Common myeloid progenitor, CD34-positive (primary cell): ENCODE measurements around the gene ELF1.
"Not testable (repeated sequence)": the region's sequence is repeated elsewhere in the genome, so short reads cannot be mapped to it uniquely, and the experiment has no call there.

Experiments
- CTCF ChIA-PET: fragments of 350-600 bp; sonication (Branson Sonifier 250); formaldehyde crosslinking; loops from one replicate; lab custom pipeline; 2021; ENCODE audit warnings: antibody characterized with exemption; lab: Charles Lee
- POLR2A ChIA-PET: fragments of 350-600 bp; sonication (Branson Sonifier 250); formaldehyde crosslinking; loops from one replicate; lab custom pipeline; 2021; ENCODE audit warnings: antibody characterized with exemption; lab: Charles Lee
- DNase-seq, 3 donors: peaks; one replicate each; pipeline versions ENCODE4 v3.0.0 to v3.0.0-alpha.2; 2013
- H3K27ac ChIP-seq, 2 experiments: 1 replicate in 1 of 2; 2 replicates in 1 of 2; pipeline ENCODE4 v1.7.0; 2013; ENCODE audit warnings: inconsistent platforms in 2 of 2, low read length in 2 of 2, mild to moderate bottlenecking in 2 of 2, low read depth in 1 of 2, moderate library complexity in 1 of 2; ENCODE audit not compliant: severe bottlenecking in 2 of 2, insufficient read depth in 1 of 2, poor library complexity in 1 of 2
- H3K27me3 ChIP-seq, 5 experiments: replicated peaks in 2 of 5; 1 replicate in 3 of 5; 2 replicates in 2 of 5; pipeline versions ENCODE4 v1.6.1 to v1.7.0; 2013; ENCODE audit warnings: low read length in 4 of 5, mild to moderate bottlenecking in 2 of 5, moderate library complexity in 2 of 5, inconsistent platforms in 1 of 5; ENCODE audit not compliant: insufficient read depth in 5 of 5, control insufficient read depth in 4 of 5
- H3K36me3 ChIP-seq, 4 experiments: 1 replicate in 2 of 4; 2 replicates in 2 of 4; pipeline versions ENCODE4 v1.6.1 to v1.7.0; 2013; ENCODE audit warnings: low read length in 3 of 4, control low read depth in 1 of 4, mild to moderate bottlenecking in 1 of 4; ENCODE audit not compliant: control insufficient read depth in 4 of 4, insufficient read depth in 4 of 4
- H3K4me1 ChIP-seq, 4 experiments: 1 replicate in 3 of 4; 2 replicates in 1 of 4; pipeline versions ENCODE4 v1.6.1 to v1.7.1; 2013; ENCODE audit warnings: low read length in 3 of 4, mild to moderate bottlenecking in 3 of 4, control low read depth in 1 of 4, inconsistent platforms in 1 of 4, moderate library complexity in 1 of 4; ENCODE audit not compliant: control insufficient read depth in 4 of 4, insufficient read depth in 4 of 4; ENCODE audit errors: control extremely low read depth in 1 of 4
- H3K4me3 ChIP-seq, 7 experiments: 1 replicate in 4 of 7; 2 replicates in 3 of 7; pipeline versions ENCODE4 v1.5.1 to v1.7.0; 2013; ENCODE audit warnings: mild to moderate bottlenecking in 7 of 7, low read length in 6 of 7, moderate library complexity in 6 of 7, inconsistent platforms in 2 of 7, low read depth in 2 of 7, control low read depth in 1 of 7; ENCODE audit not compliant: insufficient read depth in 4 of 7, control insufficient read depth in 1 of 7; ENCODE audit errors: extremely low read depth in 1 of 7
- H3K9me3 ChIP-seq, 5 experiments: 1 replicate in 4 of 5; 2 replicates in 1 of 5; pipeline versions ENCODE4 v1.6.1 to v1.7.1; 2013; ENCODE audit warnings: low read length in 4 of 5, mild to moderate bottlenecking in 2 of 5, inconsistent platforms in 1 of 5, low read depth in 1 of 5, moderate library complexity in 1 of 5; ENCODE audit not compliant: control insufficient read depth in 4 of 5, insufficient read depth in 2 of 5; ENCODE audit errors: control extremely low read depth in 1 of 5
- WGBS: methylation state at CpG from one replicate; pipeline ENCODE4 v1.1.5; 2013; ENCODE audit not compliant: insufficient coverage; 5-methylcytosine and 5-hydroxymethylcytosine counted together

Gene ELF1

GRCh38 chr13:40897053-40897452, 122.1 kb downstream of the ELF1 start:
- peaks cover 0 to 3% (median 1%) of the 10 kb centered on the region in 4 experiments for H3K4me1 ChIP-seq
- CTCF ChIA-PET, result no interaction called here
- no peak for DNase-seq
- no peak overlapping the region for H3K4me3 ChIP-seq
- H3K27me3 ChIP-seq, result no peaks in the 10 kb centered on the region
- POLR2A ChIA-PET, result no interaction called here
- H3K36me3 ChIP-seq, result no peaks in the 10 kb centered on the region
- H3K27ac ChIP-seq, result no peak overlapping the region
- no peaks in the 10 kb centered on the region for H3K9me3 ChIP-seq

GRCh38 chr13:40895227-40896184, 123.6 kb downstream of the ELF1 start:
- POLR2A ChIA-PET, result no interaction called here

DNA sequence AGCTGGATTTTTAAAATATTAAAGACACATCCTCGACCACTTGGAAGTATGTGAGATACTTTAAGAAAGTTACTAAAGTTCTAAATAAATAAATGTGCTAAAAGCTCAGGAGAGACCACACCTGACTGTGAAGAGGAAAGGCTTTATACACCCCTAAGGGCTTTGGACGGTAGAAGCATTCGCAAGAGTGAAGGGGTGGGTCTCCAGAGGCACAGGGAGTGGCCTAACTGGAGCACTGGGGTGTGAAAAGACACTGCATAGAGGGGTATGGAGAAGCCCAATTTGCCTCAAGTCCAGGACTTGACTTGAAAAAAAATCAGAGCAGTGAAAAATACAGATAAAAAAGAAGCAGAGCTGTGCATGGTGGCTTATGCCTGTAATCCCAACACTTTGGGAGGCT, 125.5 kb downstream of the ELF1 start:
- CTCF ChIA-PET, H3K9me3 ChIP-seq, H3K27me3 ChIP-seq, H3K36me3 ChIP-seq, H3K27ac ChIP-seq, H3K4me3 ChIP-seq, H3K4me1 ChIP-seq, DNase-seq: not testable (repeated sequence)
- 100% methylated on average over 1 of the region's 3 CpGs for WGBS
- POLR2A ChIA-PET, result interaction anchor here (0.6 kb wide), 1 partner anchor 137 kb away, joined by 3 read pairs; no protein-coding TSS in a partner anchor

More at GRCh38 chr13:40895227-40896184, 123.6 kb downstream of the ELF1 start:
- DNase-seq, result peak in 1 of 3 donors; percentile 15
- H3K27me3 ChIP-seq, result no peaks in the 10 kb centered on the region
- peaks cover 0 to 3% (median 1%) of the 10 kb centered on the region in 4 experiments for H3K4me1 ChIP-seq
- H3K9me3 ChIP-seq, result no peaks in the 10 kb centered on the region
- H3K36me3 ChIP-seq, result no peaks in the 10 kb centered on the region
- WGBS, result no CpG with 5 or more reads among the region's 5 CpGs
- H3K27ac ChIP-seq, result peak overlapping the region in 1 of 2 experiments; percentile 5
- no peak overlapping the region for H3K4me3 ChIP-seq
- CTCF ChIA-PET, result no interaction called here

GRCh38 chr13:40886017-40886416, 133.1 kb downstream of the ELF1 start:
- H3K4me1 ChIP-seq, result no peaks in the 10 kb centered on the region
- no peaks in the 10 kb centered on the region for H3K27me3 ChIP-seq
- H3K27ac ChIP-seq, result no peak overlapping the region
- CTCF ChIA-PET, result no interaction called here
- DNase-seq, result no peak
- no peak overlapping the region for H3K4me3 ChIP-seq
- peaks cover 0 to 26% (median under 1%) of the 10 kb centered on the region in 4 experiments for H3K36me3 ChIP-seq
- 100% methylated on average over 2 of the region's 3 CpGs for WGBS
- POLR2A ChIA-PET, result no interaction called here
- H3K9me3 ChIP-seq, result peaks cover 0 to 24% (median 8%) of the 10 kb centered on the region in 5 experiments

DNA sequence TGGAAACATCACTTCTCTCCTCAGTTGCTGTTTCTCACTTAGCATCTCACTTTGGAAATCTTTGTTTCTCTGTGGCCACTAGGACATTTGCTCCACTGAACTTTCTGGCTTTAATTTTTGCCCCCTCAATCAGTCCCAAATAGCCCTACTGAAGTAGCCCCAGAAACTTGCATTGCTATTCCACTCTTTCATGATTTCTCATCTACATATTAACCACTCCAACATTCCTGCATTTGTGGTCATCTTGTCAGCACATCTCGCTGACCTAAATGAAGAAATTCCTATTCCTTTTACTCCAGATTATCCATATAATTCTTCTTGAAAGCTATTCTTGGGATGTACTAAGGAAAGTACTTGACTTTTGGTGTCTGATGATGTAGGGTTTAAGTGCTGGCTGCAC, 134.9 kb downstream of the ELF1 start:
- H3K27me3 ChIP-seq, POLR2A ChIA-PET, H3K4me1 ChIP-seq, H3K27ac ChIP-seq, H3K4me3 ChIP-seq, DNase-seq: not testable (repeated sequence)
- CTCF ChIA-PET, result interaction anchor here (0.6 kb wide), 1 partner anchor 13 kb away, joined by 3 read pairs; no protein-coding TSS in a partner anchor
- WGBS, result no CpG with 5 or more reads among the region's 1 CpG
- peaks cover 0 to 44% (median 7%) of the 10 kb centered on the region in 4 experiments for H3K36me3 ChIP-seq
- peaks cover 0 to 41% (median 17%) of the 10 kb centered on the region in 5 experiments for H3K9me3 ChIP-seq
